Liver (tissue), 9 donors: Measurements from ENCODE around the gene RREB1. TPM values are rescaled to one million over a fixed set of nuclear protein-coding genes. Genes with fewer than 3 reads are reported as not detected.
A peak's percentile ranks its signal among the peaks of the same experiment; 100 is the strongest.
"Not testable (repeated sequence)": the region's sequence is repeated elsewhere in the genome, so short reads cannot be mapped to it uniquely, and the experiment has no call there.

Experiments used
- DNase-seq: peaks from one replicate; pipeline ENCODE4 v3.0.0-alpha.2; 2017; ENCODE audit warnings: low spot score
- H3K27ac ChIP-seq, 2 donors: one replicate each; pipeline ENCODE4 v1.7.0; 2013; ENCODE audit warnings: inconsistent platforms in 2 of 2, low read length in 2 of 2, control low read depth in 1 of 2, low read depth in 1 of 2, mild to moderate bottlenecking in 1 of 2
- H3K27me3 ChIP-seq, 4 donors: one replicate each; pipeline versions ENCODE4 v1.6.1 to v1.7.0; 2013; ENCODE audit warnings: low read length in 3 of 4, inconsistent platforms in 1 of 4, mild to moderate bottlenecking in 1 of 4, moderate library complexity in 1 of 4; ENCODE audit not compliant: control insufficient read depth in 4 of 4, insufficient read depth in 4 of 4
- H3K36me3 ChIP-seq, 4 donors: one replicate each; pipeline versions ENCODE4 v1.6.1 to v1.7.0; 2013; ENCODE audit warnings: low read length in 3 of 4, mild to moderate bottlenecking in 3 of 4, low read depth in 1 of 4, moderate library complexity in 1 of 4; ENCODE audit not compliant: control insufficient read depth in 4 of 4, insufficient read depth in 3 of 4
- H3K4me1 ChIP-seq, 4 donors: one replicate each; pipeline versions ENCODE4 v1.6.1 to v1.7.0; 2013; ENCODE audit warnings: low read length in 3 of 4, mild to moderate bottlenecking in 3 of 4, moderate library complexity in 1 of 4; ENCODE audit not compliant: control insufficient read depth in 4 of 4, insufficient read depth in 4 of 4
- H3K4me3 ChIP-seq, 3 donors: one replicate each; pipeline versions ENCODE4 v1.6.1 to v1.7.0; 2013; ENCODE audit warnings: low read length in 3 of 3, control low read depth in 1 of 3, low read depth in 1 of 3, mild to moderate bottlenecking in 1 of 3
- H3K9ac ChIP-seq, 2 donors: one replicate each; pipeline ENCODE4 v1.7.0; 2013; ENCODE audit warnings: low read length in 2 of 2, mild to moderate bottlenecking in 2 of 2, moderate library complexity in 2 of 2, control low read depth in 1 of 2, low read depth in 1 of 2
- H3K9me3 ChIP-seq, 4 donors: one replicate each; pipeline versions ENCODE4 v1.6.1 to v1.7.0; 2013; ENCODE audit warnings: low read length in 3 of 4; ENCODE audit not compliant: control insufficient read depth in 4 of 4
- CTCF ChIP-seq: fragments of 150-350 bp; IDR thresholded peaks from 2 replicates; pipeline ENCODE4 v1.5.1; 2017; ENCODE audit warnings: improper control_type of control experiment, low read depth, low read length; ENCODE audit not compliant: missing input control
- EGR1 ChIP-seq, 2 donors: IDR thresholded peaks; 2 replicates each; pipeline ENCODE4 v1.6.1; 2016 to 2018; ENCODE audit warnings: antibody characterized with exemption in 2 of 2, low read depth in 2 of 2
- FOXA1 ChIP-seq: IDR thresholded peaks from 2 replicates; pipeline ENCODE4 v1.6.1; 2016; ENCODE audit warnings: antibody characterized with exemption
- FOXA2 ChIP-seq: IDR thresholded peaks from 2 replicates; pipeline ENCODE4 v1.6.1; 2016; ENCODE audit warnings: antibody characterized with exemption
- GABPA ChIP-seq, 2 donors: IDR thresholded peaks in 1 of 2; conservative IDR thresholded peaks in 1 of 2; 2 replicates each; pipeline ENCODE4 v1.6.1; 2016; ENCODE audit warnings: antibody characterized with exemption in 2 of 2, mild to moderate bottlenecking in 1 of 2, moderate library complexity in 1 of 2
- HNF4G ChIP-seq: IDR thresholded peaks from 2 replicates; pipeline ENCODE4 v1.6.1; 2016; ENCODE audit warnings: antibody characterized with exemption
- JUND ChIP-seq, 2 donors: IDR thresholded peaks; 2 replicates each; pipeline ENCODE4 v1.6.1; 2016; ENCODE audit warnings: antibody characterized with exemption in 2 of 2
- NR2F2 ChIP-seq: IDR thresholded peaks from 2 replicates; pipeline ENCODE4 v1.6.1; 2016; ENCODE audit warnings: antibody characterized with exemption
- RXRA ChIP-seq, 2 donors: IDR thresholded peaks; 2 replicates each; pipeline ENCODE4 v1.6.1; 2017 to 2018; ENCODE audit warnings: antibody characterized with exemption in 2 of 2, mild to moderate bottlenecking in 1 of 2
- SP1 ChIP-seq: IDR thresholded peaks from 2 replicates; pipeline ENCODE4 v1.6.1; 2018; ENCODE audit warnings: antibody characterized with exemption, mild to moderate bottlenecking
- YY1 ChIP-seq: IDR thresholded peaks from 2 replicates; pipeline ENCODE4 v1.6.1; 2016; ENCODE audit warnings: antibody characterized with exemption, mild to moderate bottlenecking
- ZBTB33 ChIP-seq: IDR thresholded peaks from 2 replicates; pipeline ENCODE4 v1.6.1; 2016; ENCODE audit warnings: antibody characterized with exemption
- WGBS: extraction: QIAGEN DNeasy Blood & Tissue Kit; methylation state at CpG from one replicate; pipeline ENCODE4 v1.1.7; 2013; 5-methylcytosine and 5-hydroxymethylcytosine counted together
- polyA plus RNA-seq, 2 donors: library from polyadenylated mRNA; stranded (reverse) in 1 of 2; unstranded in 1 of 2; fragments of 200-250 nt in 1 of 2; fragments of >200 nt in 1 of 2; fragmentation: Nextera tagmentation in 1 of 2; extraction: Ambion mirVana in 1 of 2; gene quantifications; one replicate each; pipeline versions ENCODE4 v1.2.1 to v1.2.3, GENCODE V29; 2013 to 2015
- total RNA-seq, 2 donors: library from RNA; depleted of rRNA; stranded (reverse); fragments of >200 nt; gene quantifications; one replicate each; pipeline ENCODE4 v1.2.3, GENCODE V29; 2014
- donor health status: healthy.
- donor health status: healthy.
- donor health status: healthy.
- donor health status: healthy.
- donor health status: healthy.

RREB1 gene
- total and polyA plus RNA-seq, 4 donors: 10.1 to 28.9 (median 17.3) TPM

GRCh38 chr6:7261852-7262461 lies 154.2 kb downstream of the RREB1 start:
- TF ChIP-seq RXRA (IDR thresholded peaks at IDR 0.05): peak in 1 of 2 donors; percentile 28
- no peak for TF ChIP-seq CTCF
- peak overlapping the region; percentile 59 to 95 (median 77) for H3K4me3 ChIP-seq
- H3K27me3 ChIP-seq: no peaks in the 10 kb centered on the region
- no peaks in the 10 kb centered on the region for H3K9me3 ChIP-seq
- H3K36me3 ChIP-seq: no peaks in the 10 kb centered on the region
- H3K4me1 ChIP-seq: peaks cover 4 to 22% (median 16%) of the 10 kb centered on the region in 4 donors
- WGBS: 47% methylated on average over 13 of the region's 13 CpGs
- H3K9ac ChIP-seq: no peak overlapping the region
- peak overlapping the region in 1 of 2 donors; percentile 26 for H3K27ac ChIP-seq
- DNase-seq: no peak

- H3K9me3 ChIP-seq: no peaks in the 10 kb centered on the region
- H3K4me1 ChIP-seq: peaks cover 4 to 27% (median 19%) of the 10 kb centered on the region in 4 donors
- no peaks in the 10 kb centered on the region for H3K36me3 ChIP-seq
- 91% methylated on average over 16 of the region's 16 CpGs for WGBS
- no peak overlapping the region for H3K9ac ChIP-seq
- no peak overlapping the region for H3K4me3 ChIP-seq
- H3K27me3 ChIP-seq: no peaks in the 10 kb centered on the region
- no peak overlapping the region for H3K27ac ChIP-seq
- no peak for TF ChIP-seq JUND (IDR thresholded peaks at IDR 0.05)
- no peak for TF ChIP-seq RXRA (IDR thresholded peaks at IDR 0.05)
- TF ChIP-seq YY1: no peak
- TF ChIP-seq GABPA (IDR thresholded peaks at IDR 0.05 in 1 of 2, conservative IDR thresholded peaks at IDR 0.05 in 1 of 2): no peak
- no peak for TF ChIP-seq HNF4G
- no peak for TF ChIP-seq ZBTB33
- no peak for TF ChIP-seq NR2F2
- no peak for TF ChIP-seq FOXA2
- no peak for TF ChIP-seq EGR1 (IDR thresholded peaks at IDR 0.05; ENCODE audit: low read depth in 2 of 2)
- no peak for TF ChIP-seq FOXA1
- no peak for TF ChIP-seq CTCF
- no peak for TF ChIP-seq SP1
- no peak for DNase-seq
Measured at GRCh38 chr6:7262746-7263518, 155.2 kb downstream of the RREB1 start.

GRCh38 chr6:7263519-7263805 lies 155.7 kb downstream of the RREB1 start:
- DNase-seq: not testable (repeated sequence)

More at GRCh38 chr6:7263519-7263805, 155.7 kb downstream of the RREB1 start:
- WGBS: 90% methylated on average over 9 of the region's 9 CpGs
- H3K4me3 ChIP-seq, H3K9ac ChIP-seq, H3K27me3 ChIP-seq, H3K9me3 ChIP-seq, H3K27ac ChIP-seq, H3K36me3 ChIP-seq: not testable (repeated sequence)
- peaks cover 4 to 27% (median 19%) of the 10 kb centered on the region in 4 donors for H3K4me1 ChIP-seq
